Activated T-cell treated with anti-CD3 and anti-CD28 coated beads for 4 hours (primary cell): ENCODE data around the gene OSBPL5.
"Not testable (repeated sequence)": the region's sequence is repeated elsewhere in the genome, so short reads cannot be mapped to it uniquely, and the experiment has no call there.

Source experiments
- DNase-seq: peaks from one replicate; pipeline ENCODE4 v3.0.0-alpha.2; 2020

Gene OSBPL5

DNA sequence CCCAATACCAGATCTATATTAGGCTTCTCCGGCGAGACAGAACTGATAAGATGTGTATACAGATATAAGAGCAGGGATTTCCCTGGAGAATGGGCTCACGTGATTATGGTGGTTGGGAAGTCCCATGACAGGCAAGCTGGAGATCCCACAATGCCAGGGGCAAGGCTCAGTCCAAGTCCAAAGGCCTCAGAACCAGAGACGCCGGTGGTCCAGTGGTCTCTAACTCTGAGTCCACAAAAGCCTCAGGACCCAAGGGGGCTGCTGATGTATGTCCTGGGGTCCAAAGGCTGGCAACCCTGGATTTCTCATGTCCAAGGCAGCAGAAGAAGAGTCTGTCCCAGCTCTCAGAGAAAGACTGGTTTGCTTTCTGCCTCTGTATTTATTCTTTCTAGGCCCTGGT lies 15.8 kb upstream of the OSBPL5 start:
- DNase-seq: no peak

DNA sequence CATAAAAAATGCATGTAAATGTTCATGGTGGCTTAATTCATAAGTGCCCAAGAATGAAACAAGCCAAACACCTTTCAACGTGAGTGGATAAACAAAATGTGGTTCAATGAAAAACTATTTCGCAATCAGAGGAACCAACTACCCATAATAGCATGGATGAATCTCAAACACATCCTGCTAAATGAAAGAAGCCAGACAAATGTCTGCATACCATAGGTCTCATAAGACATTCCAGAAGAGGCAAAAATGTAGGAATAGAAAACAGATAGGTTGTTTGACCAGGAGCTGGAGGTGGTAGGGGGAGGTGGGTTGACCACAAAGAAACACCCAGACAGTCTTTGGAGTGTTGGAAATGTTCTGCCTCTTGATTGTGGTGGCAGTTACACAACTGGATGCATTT lies 13.2 kb upstream of the OSBPL5 start:
- DNase-seq: no peak

- DNase-seq: no peak
Observed at GRCh38 chr11:3177931-3178330, 12.8 kb upstream of the OSBPL5 start.

DNA sequence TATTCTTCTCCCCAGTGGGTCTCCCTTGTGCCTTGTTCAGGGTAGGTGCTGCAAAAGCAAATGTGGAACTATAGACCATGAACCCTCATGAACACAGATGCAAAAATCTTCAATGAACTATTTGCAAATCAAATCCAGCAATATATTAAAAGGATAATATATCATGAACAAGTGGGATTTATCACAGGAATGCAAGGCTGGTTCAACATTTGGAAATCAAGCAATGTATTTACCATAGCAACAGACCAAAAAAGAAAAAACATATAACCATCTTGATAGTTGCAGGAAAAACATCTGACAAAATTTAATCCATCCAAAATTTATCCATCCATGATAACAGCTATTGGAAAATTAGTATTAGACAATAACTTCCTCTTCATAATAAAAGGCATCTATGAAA lies 11.4 kb upstream of the OSBPL5 start:
- DNase-seq: no peak

DNA sequence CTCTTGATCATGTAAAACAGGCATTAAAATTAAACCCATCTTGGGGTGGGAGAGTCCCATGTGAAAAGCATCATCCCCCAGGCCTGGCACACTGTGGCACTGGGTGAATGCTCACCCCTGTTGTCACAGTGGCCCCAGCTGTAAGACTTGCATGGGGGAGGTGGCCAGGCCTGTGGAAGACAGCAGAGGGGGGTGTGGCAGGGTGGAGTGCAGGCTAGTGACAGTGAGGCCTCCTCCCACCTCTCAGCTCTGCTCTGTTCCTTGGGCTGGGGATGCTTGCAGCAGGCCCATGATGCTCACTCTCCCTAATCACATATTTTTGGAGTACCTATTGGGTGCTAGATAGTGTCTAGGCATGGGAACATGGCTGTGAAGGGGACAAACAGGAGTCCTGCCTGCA lies 10.1 kb upstream of the OSBPL5 start:
- no peak for DNase-seq

GRCh38 chr11:3174387-3174786 lies 9.3 kb upstream of the OSBPL5 start:
- no peak for DNase-seq

DNA sequence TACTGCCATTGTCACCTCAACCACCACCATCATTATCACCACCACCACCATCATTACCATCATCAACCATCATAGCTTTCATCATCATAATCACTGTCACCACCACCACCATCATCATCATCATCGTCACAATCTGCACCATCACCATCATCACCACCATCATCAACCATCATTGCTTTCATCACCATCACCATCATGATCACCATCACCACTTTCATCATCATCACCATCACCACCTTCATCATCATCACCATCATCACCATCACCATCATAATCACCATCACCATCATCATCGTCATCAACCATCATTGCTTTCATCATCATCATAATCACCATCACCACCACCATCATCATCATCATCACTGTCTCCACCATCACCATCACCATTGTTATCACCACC lies 8.7 kb upstream of the OSBPL5 start:
- DNase-seq: no peak

- no peak for DNase-seq
Observed at GRCh38 chr11:3171931-3172560, 6.9 kb upstream of the OSBPL5 start.

- no peak for DNase-seq
Observed at GRCh38 chr11:3170756-3171650, 5.9 kb upstream of the OSBPL5 start.

DNA sequence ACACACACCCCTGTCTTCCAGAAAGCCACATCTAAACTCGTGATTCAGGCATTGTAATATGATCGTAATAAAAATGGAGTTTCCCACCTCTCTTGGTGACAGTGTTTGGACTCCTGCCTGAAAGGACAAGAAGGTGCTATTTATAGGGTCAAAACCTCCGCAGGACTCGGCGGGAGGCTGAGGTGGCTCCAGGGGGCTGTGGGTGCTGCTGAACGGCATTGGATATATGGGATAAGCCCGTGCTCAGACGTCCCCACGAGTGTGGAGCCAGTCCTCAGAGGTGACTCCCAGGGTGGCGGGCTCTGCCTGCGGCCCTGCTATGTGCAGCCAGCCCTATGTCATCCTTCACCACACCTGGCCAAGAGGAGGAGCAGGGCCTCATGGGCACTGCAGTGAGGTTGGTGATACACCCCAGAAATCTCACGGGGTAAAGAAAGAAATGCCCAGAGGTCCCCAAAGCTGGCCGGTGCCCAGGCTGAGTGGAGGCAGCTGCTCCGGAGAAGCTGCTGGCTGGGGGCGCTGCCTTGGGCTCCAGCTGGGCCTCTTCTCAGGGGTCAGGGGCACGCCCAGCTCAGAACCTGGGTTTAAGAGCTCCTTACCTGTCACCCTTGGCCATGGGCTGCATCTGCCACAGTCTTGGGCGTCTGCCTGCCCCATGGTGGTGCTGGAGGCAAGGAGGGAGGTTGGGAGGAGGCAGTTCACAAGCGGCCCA lies 5.1 kb upstream of the OSBPL5 start:
- no peak for DNase-seq

GRCh38 chr11:3169255-3170043 lies 4.3 kb upstream of the OSBPL5 start:
- DNase-seq: no peak

- not testable (repeated sequence) for DNase-seq
Observed at GRCh38 chr11:3168742-3169254, 3.7 kb upstream of the OSBPL5 start.

- DNase-seq: no peak
Observed at GRCh38 chr11:3167143-3168119, 2.3 kb upstream of the OSBPL5 start.

GRCh38 chr11:3166268-3167142 lies 1.4 kb upstream of the OSBPL5 start:
- DNase-seq: no peak

- DNase-seq: no peak
Observed at GRCh38 chr11:3165916-3166267, 782 bp upstream of the OSBPL5 start.

- no peak for DNase-seq
Observed at GRCh38 chr11:3164552-3165151, 458 bp downstream of the OSBPL5 start.

DNA sequence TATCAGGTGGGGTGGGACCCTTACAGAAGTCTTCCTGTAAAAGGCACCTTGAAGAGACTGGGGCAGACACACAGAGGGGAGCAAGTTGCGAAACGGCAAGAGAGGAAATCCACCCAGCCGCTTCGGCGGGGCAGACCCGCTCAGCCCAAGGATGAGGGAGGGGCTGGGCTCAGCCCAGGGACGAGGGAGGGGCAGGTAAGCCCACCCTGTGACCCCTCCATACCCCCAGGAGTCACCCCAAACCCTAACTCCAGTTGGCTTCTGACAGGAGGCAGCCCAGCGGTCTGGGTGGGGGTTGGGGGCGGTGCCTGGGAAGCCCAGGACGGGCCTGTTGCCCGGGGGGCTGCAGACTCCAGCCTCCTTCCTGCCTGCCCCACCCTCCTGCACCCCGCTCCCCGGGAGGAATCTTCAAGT lies 965 bp downstream of the OSBPL5 start:
- no peak for DNase-seq

DNA sequence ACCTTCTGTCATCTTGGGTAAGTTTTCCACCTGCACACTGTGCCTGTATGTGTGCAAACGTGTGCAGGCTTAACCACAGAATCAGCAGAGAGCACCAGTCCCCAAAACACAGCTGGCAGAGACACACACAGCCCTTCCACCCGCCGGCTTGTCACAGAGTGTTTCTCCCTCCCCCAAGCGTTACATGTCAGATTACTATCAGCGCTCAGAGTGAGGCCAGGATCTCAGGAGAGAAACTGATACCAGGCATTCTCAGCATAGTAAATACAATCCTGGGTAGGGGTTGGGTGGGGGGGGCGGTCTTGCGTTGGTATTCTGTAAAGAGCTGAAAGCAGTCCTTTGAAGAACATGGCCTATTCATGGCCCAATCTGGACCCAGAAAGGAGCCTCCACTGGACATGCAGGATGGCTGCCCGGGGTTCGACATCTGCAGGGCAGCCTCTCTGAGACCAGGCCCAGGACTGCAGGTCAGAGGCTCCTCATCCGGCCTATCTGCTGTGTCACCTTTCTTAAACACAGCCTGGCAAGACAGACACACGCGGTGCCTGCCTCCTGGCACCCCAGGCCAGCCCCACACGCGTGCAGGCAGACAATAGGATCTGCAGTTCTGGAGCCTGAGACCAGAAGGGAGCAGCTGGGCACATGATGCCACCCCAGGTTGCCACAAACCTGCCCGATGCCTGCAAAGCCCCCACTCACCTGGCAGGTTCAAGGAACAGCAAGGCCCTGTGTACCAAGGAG lies 1.7 kb downstream of the OSBPL5 start:
- DNase-seq: no peak
